ENCODE data around the gene OR10V1. TPM values are rescaled to one million over a fixed set of nuclear protein-coding genes. Genes with fewer than 3 reads are reported as not detected.

The OR10V1 gene
- total and polyA plus RNA-seq, 9 of the 15 experiments (the other 6 are each of a cell fraction or from before 2014, with no cell fraction given): not detected

DNA sequence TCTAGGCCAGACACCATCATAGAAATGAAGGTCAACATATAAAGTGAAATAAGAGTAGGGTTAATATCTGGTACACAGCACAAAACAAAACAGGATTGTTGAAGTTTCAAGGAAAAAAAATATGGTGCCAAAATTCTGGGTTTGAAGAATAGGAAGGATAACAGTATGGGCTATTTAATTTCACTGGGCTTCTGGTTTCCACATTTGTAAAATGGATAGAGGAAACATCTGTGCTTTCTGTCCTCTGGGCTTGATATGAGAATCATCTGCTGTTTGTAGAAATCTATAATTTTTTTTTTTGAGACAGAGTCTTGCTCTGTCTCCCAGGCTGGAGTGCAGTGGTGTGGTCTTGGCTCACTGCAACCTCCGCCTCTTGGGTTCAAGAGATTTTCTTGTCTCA, 13.8 kb upstream of the OR10V1 start:
- H3K9me3 ChIP-seq (replicated peaks; ENCODE audit: control insufficient read depth, insufficient read depth, low read depth, low read length): no peaks in the 10 kb centered on the region
- in situ Hi-C loops (cut with MboI) (no loop called here), intact Hi-C loops (cut with micrococcal nuclease) (no loop called here)
- no peaks in the 10 kb centered on the region for H3K36me3 ChIP-seq (ENCODE audit: control insufficient read depth, insufficient read depth, low read length)
- no peak overlapping the region for H3K27ac ChIP-seq (ENCODE audit: extremely low read depth, low read depth, low read length)
- no peak overlapping the region for H3K4me3 ChIP-seq
- no peak overlapping the region for H2AFZ ChIP-seq (ENCODE audit: low read depth, low read length)
- ChIA-PET CTCF (ENCODE audit: low intra/inter-chr PET ratio) (no interaction called here), POLR2A (no interaction called here)
- DNase-seq (ENCODE audit: extremely low read depth in 1 of 4, low spot score in 3 of 4) (no peak), FAIRE-seq (no peak), ATAC-seq (no peak)
- no peak overlapping the region for H3K4me2 ChIP-seq (ENCODE audit: insufficient read depth, low read length)
- no TSS peak for BruUV-seq (replicated peaks)
- no peaks in the 10 kb centered on the region; a peak in 1 of 5 replicates for H3K4me1 ChIP-seq (replicated peaks in 1 of 2; ENCODE audit: control insufficient read depth in 2 of 2, insufficient read depth in 2 of 2, low read length in 2 of 2)
- H3K9me1 ChIP-seq (ENCODE audit: control insufficient read depth, insufficient read depth, low read length): no peaks in the 10 kb centered on the region
- 100% methylated on average over 1 of the region's 1 CpG for WGBS (ENCODE audit: insufficient coverage, low coverage, missing lambda C conversion rate)
- no peaks in the 10 kb centered on the region for H3K79me2 ChIP-seq (ENCODE audit: control insufficient read depth, insufficient read depth, low read length)
- TF ChIP-seq ETV1 (tag; conservative IDR thresholded peaks at IDR 0.05; ENCODE audit: low read depth) (no peak), NR2F6 (CRISPR knock-in tag; IDR thresholded peaks at IDR 0.05) (no peak), DDX20 (tag; IDR thresholded peaks at IDR 0.05; ENCODE audit: low read depth) (no peak), PHF20 (IDR thresholded peaks at IDR 0.05; ENCODE audit: partially characterized antibody) (no peak)
- no peaks in the 10 kb centered on the region; a peak in 1 of 5 replicates for H3K27me3 ChIP-seq (ENCODE audit: control insufficient read depth in 2 of 2, insufficient read depth in 2 of 2, low read length in 2 of 2)
- H4K20me1 ChIP-seq (replicated peaks; ENCODE audit: control insufficient read depth, insufficient read depth, low read length): no peaks in the 10 kb centered on the region
- H3K9ac ChIP-seq (ENCODE audit: insufficient read depth in 1 of 2, low read depth in 2 of 2, low read length in 2 of 2): no peak overlapping the region

DNA sequence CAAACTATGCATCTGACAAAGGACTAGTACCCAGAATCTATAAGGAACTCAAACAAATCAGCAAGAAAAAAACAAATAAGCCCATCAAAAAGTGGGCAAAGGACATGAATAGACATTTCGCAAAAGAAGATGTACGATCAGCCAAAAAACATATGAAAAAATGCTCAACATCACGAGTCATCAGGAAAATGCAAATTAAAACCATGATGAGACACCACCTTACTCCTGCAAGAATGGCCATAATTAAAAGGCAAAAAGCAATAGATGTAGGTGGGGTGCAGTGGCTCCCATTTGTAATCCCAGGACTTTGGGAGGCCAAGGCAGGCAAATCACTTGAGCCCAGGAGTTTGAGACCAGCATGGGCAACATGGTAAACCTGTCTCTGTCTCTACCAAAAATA, 10.4 kb upstream of the OR10V1 start:
- no peak for DNase-seq (ENCODE audit: extremely low read depth in 1 of 4, low spot score in 3 of 4)
- Histone ChIP-seq H3K4me2 (ENCODE audit: insufficient read depth, low read length) (no peak overlapping the region), H2AFZ (ENCODE audit: low read depth, low read length) (no peak overlapping the region), H3K9ac (ENCODE audit: insufficient read depth in 1 of 2, low read depth in 2 of 2, low read length in 2 of 2) (no peak overlapping the region), H3K36me3 (ENCODE audit: control insufficient read depth, insufficient read depth, low read length) (no peaks in the 10 kb centered on the region), H3K27me3 (ENCODE audit: control insufficient read depth in 2 of 2, insufficient read depth in 2 of 2, low read length in 2 of 2) (no peaks in the 10 kb centered on the region; a peak in 1 of 5 replicates), H3K79me2 (ENCODE audit: control insufficient read depth, insufficient read depth, low read length) (no peaks in the 10 kb centered on the region), H3K4me1 (replicated peaks in 1 of 2; ENCODE audit: control insufficient read depth in 2 of 2, insufficient read depth in 2 of 2, low read length in 2 of 2) (no peaks in the 10 kb centered on the region; a peak in 1 of 5 replicates), H4K20me1 (replicated peaks; ENCODE audit: control insufficient read depth, insufficient read depth, low read length) (no peaks in the 10 kb centered on the region), H3K9me1 (ENCODE audit: control insufficient read depth, insufficient read depth, low read length) (no peaks in the 10 kb centered on the region), H3K9me3 (replicated peaks; ENCODE audit: control insufficient read depth, insufficient read depth, low read depth, low read length) (no peaks in the 10 kb centered on the region), H3K27ac (ENCODE audit: extremely low read depth, low read depth, low read length) (no peak overlapping the region), H3K4me3 (no peak overlapping the region)
- BruUV-seq (replicated peaks): no TSS peak
- CTCF ChIA-PET (ENCODE audit: low intra/inter-chr PET ratio): no interaction called here
- POLR2A ChIA-PET: no interaction called here
- no peak for FAIRE-seq
- ATAC-seq: no peak
- TF ChIP-seq, protein P1, sequence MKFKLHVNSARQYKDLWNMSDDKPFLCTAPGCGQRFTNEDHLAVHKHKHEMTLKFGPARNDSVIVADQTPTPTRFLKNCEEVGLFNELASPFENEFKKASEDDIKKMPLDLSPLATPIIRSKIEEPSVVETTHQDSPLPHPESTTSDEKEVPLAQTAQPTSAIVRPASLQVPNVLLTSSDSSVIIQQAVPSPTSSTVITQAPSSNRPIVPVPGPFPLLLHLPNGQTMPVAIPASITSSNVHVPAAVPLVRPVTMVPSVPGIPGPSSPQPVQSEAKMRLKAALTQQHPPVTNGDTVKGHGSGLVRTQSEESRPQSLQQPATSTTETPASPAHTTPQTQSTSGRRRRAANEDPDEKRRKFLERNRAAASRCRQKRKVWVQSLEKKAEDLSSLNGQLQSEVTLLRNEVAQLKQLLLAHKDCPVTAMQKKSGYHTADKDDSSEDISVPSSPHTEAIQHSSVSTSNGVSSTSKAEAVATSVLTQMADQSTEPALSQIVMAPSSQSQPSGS (CRISPR knock-in tag; IDR thresholded peaks at IDR 0.05): no peak
- TF ChIP-seq HSF4 (CRISPR knock-in tag; IDR thresholded peaks at IDR 0.05; ENCODE audit: borderline replicate concordance) (no peak), HMG20A (CRISPR knock-in tag; conservative IDR thresholded peaks at IDR 0.05) (no peak), ZNF174 (CRISPR knock-in tag; IDR thresholded peaks at IDR 0.05) (no peak), POLR3A (IDR thresholded peaks at IDR 0.05; ENCODE audit: borderline replicate concordance, extremely low read depth, insufficient read depth, insufficient read length) (no peak), PHB2 (IDR thresholded peaks at IDR 0.05; ENCODE audit: low read depth) (no peak)
- TF ChIP-seq, protein P2, sequence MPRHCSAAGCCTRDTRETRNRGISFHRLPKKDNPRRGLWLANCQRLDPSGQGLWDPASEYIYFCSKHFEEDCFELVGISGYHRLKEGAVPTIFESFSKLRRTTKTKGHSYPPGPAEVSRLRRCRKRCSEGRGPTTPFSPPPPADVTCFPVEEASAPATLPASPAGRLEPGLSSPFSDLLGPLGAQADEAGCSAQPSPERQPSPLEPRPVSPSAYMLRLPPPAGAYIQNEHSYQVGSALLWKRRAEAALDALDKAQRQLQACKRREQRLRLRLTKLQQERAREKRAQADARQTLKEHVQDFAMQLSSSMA (CRISPR knock-in tag; IDR thresholded peaks at IDR 0.05): no peak
- in situ Hi-C loops (cut with MboI): no loop called here
- intact Hi-C loops (cut with micrococcal nuclease): no loop called here
- WGBS (ENCODE audit: insufficient coverage, low coverage, missing lambda C conversion rate): 61% methylated on average over 3 of the region's 3 CpGs
